Dermis microvascular lymphatic vessel endothelial cell (primary cell): ENCODE data around the gene NRAP. TPM values are rescaled to one million over a fixed set of nuclear protein-coding genes. Genes with fewer than 3 reads are reported as not detected.

ENCODE experiments used
- DNase-seq, 2 donors: peaks; one replicate each; pipeline versions ENCODE4 v3.0.0 to v3.0.0-alpha.2; 2010; ENCODE audit warnings: low read depth in 2 of 2
- total RNA-seq: library from RNA; depleted of rRNA; stranded (reverse); fragments of >200 nt; gene quantifications from 2 replicates; pipeline ENCODE4 v1.2.1, GENCODE V29; 2014

NRAP gene
- total RNA-seq, 1 donor from 2014 or later: not detected

- no peak for DNase-seq
These were observed 52.9 kb downstream of the NRAP start for GRCh38 chr10:113610631-113611601.

- DNase-seq: no peak
These were observed 54.1 kb downstream of the NRAP start for GRCh38 chr10:113609704-113610108.

GRCh38 chr10:113605268-113605978, 58.4 kb downstream of the NRAP start:
- DNase-seq: no peak

- DNase-seq: no peak
These were observed 59.3 kb downstream of the NRAP start for GRCh38 chr10:113604572-113604971.

- no peak for DNase-seq
These were observed 60.6 kb downstream of the NRAP start for GRCh38 chr10:113603057-113603777.

GRCh38 chr10:113600569-113600968, 63.3 kb downstream of the NRAP start:
- no peak for DNase-seq

GRCh38 chr10:113594652-113595051, 69.2 kb downstream of the NRAP start:
- DNase-seq: no peak

GRCh38 chr10:113592380-113592779, 71.5 kb downstream of the NRAP start:
- DNase-seq: no peak

- DNase-seq: no peak
These were observed 73.3 kb downstream of the NRAP start for GRCh38 chr10:113590581-113590980.

GRCh38 chr10:113589201-113589770, 74.6 kb downstream of the NRAP start:
- DNase-seq: no peak

GRCh38 chr10:113585949-113586348, 77.9 kb downstream of the NRAP start:
- no peak for DNase-seq

- DNase-seq: no peak
These were observed 80.3 kb downstream of the NRAP start for GRCh38 chr10:113583571-113583970.

GRCh38 chr10:113581092-113581491, 82.7 kb downstream of the NRAP start:
- DNase-seq: no peak

- DNase-seq: no peak
These were observed 85.1 kb downstream of the NRAP start for GRCh38 chr10:113578773-113579172.

GRCh38 chr10:113576852-113577251, 87.0 kb downstream of the NRAP start:
- DNase-seq: peak; percentile 12 to 31

GRCh38 chr10:113573368-113573767, 90.5 kb downstream of the NRAP start:
- DNase-seq: no peak

GRCh38 chr10:113572520-113573290, 91.1 kb downstream of the NRAP start:
- no peak for DNase-seq

GRCh38 chr10:113569576-113569975, 94.3 kb downstream of the NRAP start:
- no peak for DNase-seq

GRCh38 chr10:113566888-113567287, 97.0 kb downstream of the NRAP start:
- no peak for DNase-seq

GRCh38 chr10:113565364-113565763, 98.5 kb downstream of the NRAP start:
- DNase-seq: no peak
